NT2/D1 (cell line): Measurements from ENCODE around the gene RPH3AL.

Experiments
- DNase-seq: peaks from one replicate; pipeline ENCODE4 v3.0.0-alpha.2; 2011; ENCODE audit warnings: low read depth, low spot score
- H3K27me3 ChIP-seq: 2 replicates; pipeline ENCODE4 v1.6.0; 2011; ENCODE audit warnings: mild to moderate bottlenecking; ENCODE audit not compliant: insufficient read length, insufficient read depth
- H3K36me3 ChIP-seq: 2 replicates; pipeline ENCODE4 v1.6.1; 2011; ENCODE audit warnings: mild to moderate bottlenecking, low read length, mixed read lengths; ENCODE audit not compliant: insufficient read depth, insufficient read length
- H3K4me1 ChIP-seq: 2 replicates; pipeline ENCODE4 v1.5.1; 2011; ENCODE audit not compliant: insufficient read depth, insufficient read length
- H3K4me3 ChIP-seq: 2 replicates; pipeline ENCODE4 v1.5.1; 2011; ENCODE audit warnings: low read depth; ENCODE audit not compliant: insufficient read length
- H3K9ac ChIP-seq: 2 replicates; pipeline ENCODE4 v1.6.0; 2011; ENCODE audit warnings: low read depth; ENCODE audit not compliant: insufficient read length
- H3K9me3 ChIP-seq: 2 replicates; pipeline ENCODE4 v1.5.1; 2011; ENCODE audit warnings: mild to moderate bottlenecking, low read length; ENCODE audit not compliant: insufficient read depth
- SUZ12 ChIP-seq: IDR thresholded peaks from 2 replicates; pipeline ENCODE4 v1.6.1; 2011; ENCODE audit not compliant: insufficient read length, insufficient read depth; ENCODE audit errors: extremely low read depth
- YY1 ChIP-seq: IDR thresholded peaks from 2 replicates; pipeline ENCODE4 v1.6.1; 2011; ENCODE audit not compliant: insufficient read length, insufficient read depth
- ZNF274 ChIP-seq: IDR thresholded peaks from 2 replicates; pipeline ENCODE4 v1.6.1; 2011; ENCODE audit warnings: mild to moderate bottlenecking, low read depth, low read length

Gene RPH3AL

GRCh38 chr17:269616-270514 is 82.7 kb downstream of the RPH3AL start:
- H3K4me3 ChIP-seq: no peak overlapping the region
- no peak overlapping the region for H3K9ac ChIP-seq
- H3K4me1 ChIP-seq: peaks cover 2% of the 10 kb centered on the region
- no peaks in the 10 kb centered on the region for H3K27me3 ChIP-seq
- no peaks in the 10 kb centered on the region for H3K9me3 ChIP-seq
- no peaks in the 10 kb centered on the region for H3K36me3 ChIP-seq
- TF ChIP-seq ZNF274: no peak
- TF ChIP-seq SUZ12: no peak
- TF ChIP-seq YY1: no peak
- DNase-seq: no peak

- no peak for DNase-seq
- Histone ChIP-seq H3K4me3 (no peak overlapping the region), H3K27me3 (no peaks in the 10 kb centered on the region), H3K36me3 (no peaks in the 10 kb centered on the region), H3K9me3 (peaks cover 6% of the 10 kb centered on the region; the same call in 1 of the 2 replicates), H3K4me1 (peaks cover 2% of the 10 kb centered on the region), H3K9ac (no peak overlapping the region)
- TF ChIP-seq SUZ12: no peak
- no peak for TF ChIP-seq YY1
- TF ChIP-seq ZNF274: no peak
Measured at GRCh38 chr17:266701-267667, 85.6 kb downstream of the RPH3AL start.

GRCh38 chr17:266219-266618 is 86.4 kb downstream of the RPH3AL start:
- TF ChIP-seq ZNF274: no peak
- TF ChIP-seq YY1: no peak
- no peak for TF ChIP-seq SUZ12

GRCh38 chr17:265718-266117 is 86.9 kb downstream of the RPH3AL start:
- Histone ChIP-seq H3K9me3 (peaks cover 17% of the 10 kb centered on the region; the same call in 1 of the 2 replicates), H3K27me3 (no peaks in the 10 kb centered on the region), H3K9ac (no peak overlapping the region), H3K4me1 (peaks cover 2% of the 10 kb centered on the region), H3K4me3 (no peak overlapping the region), H3K36me3 (no peaks in the 10 kb centered on the region)
- no peak for TF ChIP-seq ZNF274
- no peak for TF ChIP-seq YY1
- TF ChIP-seq SUZ12: no peak
- DNase-seq: no peak

More at GRCh38 chr17:266219-266618, 86.4 kb downstream of the RPH3AL start:
- DNase-seq: no peak
- H3K4me3 ChIP-seq: no peak overlapping the region
- no peak overlapping the region for H3K9ac ChIP-seq
- H3K27me3 ChIP-seq: no peaks in the 10 kb centered on the region
- H3K36me3 ChIP-seq: no peaks in the 10 kb centered on the region
- peaks cover 2% of the 10 kb centered on the region for H3K4me1 ChIP-seq
- H3K9me3 ChIP-seq: peaks cover 14% of the 10 kb centered on the region; the same call in 1 of the 2 replicates

- Histone ChIP-seq H3K9ac (no peak overlapping the region), H3K36me3 (no peaks in the 10 kb centered on the region), H3K9me3 (peaks cover 17% of the 10 kb centered on the region; the same call in 1 of the 2 replicates), H3K4me3 (no peak overlapping the region), H3K27me3 (no peaks in the 10 kb centered on the region), H3K4me1 (peaks cover 6% of the 10 kb centered on the region)
- TF ChIP-seq YY1 (no peak), ZNF274 (no peak)
- no peak for DNase-seq
Measured at GRCh38 chr17:263773-264172, 88.8 kb downstream of the RPH3AL start.

- Histone ChIP-seq H3K4me1 (peaks cover 6% of the 10 kb centered on the region), H3K4me3 (no peak overlapping the region), H3K9me3 (peaks cover 17% of the 10 kb centered on the region; the same call in 1 of the 2 replicates), H3K9ac (no peak overlapping the region), H3K36me3 (no peaks in the 10 kb centered on the region), H3K27me3 (no peaks in the 10 kb centered on the region)
- no peak for DNase-seq
- TF ChIP-seq SUZ12 (no peak), YY1 (no peak), ZNF274 (no peak)
Measured at GRCh38 chr17:263271-263670, 89.3 kb downstream of the RPH3AL start.
